22Rv1 (cell line): ENCODE data around the gene ZNF329.

Experiments
- CTCF ChIP-seq: fragments of 450-650 bp; IDR thresholded peaks from 2 replicates; pipeline ENCODE4 v1.5.1; 2017; ENCODE audit warnings: mild to moderate bottlenecking
- ZFX ChIP-seq: fragments of 450-650 bp; IDR thresholded peaks from 2 replicates; pipeline ENCODE4 v1.6.1; 2017; ENCODE audit warnings: antibody characterized with exemption, borderline replicate concordance

- TF ChIP-seq ZFX (no peak), CTCF (no peak)
Observed at GRCh38 chr19:58093071-58093470, 57.5 kb downstream of the ZNF329 start.
